ENCODE data around the gene SDK2. TPM values are rescaled to one million over a fixed set of nuclear protein-coding genes. Genes with fewer than 3 reads are reported as not detected.
A peak's percentile ranks its signal among the peaks of the same experiment; 100 is the strongest.

SDK2 gene
- total RNA-seq, 1 donor from 2014 or later, result 31.8 TPM

DNA sequence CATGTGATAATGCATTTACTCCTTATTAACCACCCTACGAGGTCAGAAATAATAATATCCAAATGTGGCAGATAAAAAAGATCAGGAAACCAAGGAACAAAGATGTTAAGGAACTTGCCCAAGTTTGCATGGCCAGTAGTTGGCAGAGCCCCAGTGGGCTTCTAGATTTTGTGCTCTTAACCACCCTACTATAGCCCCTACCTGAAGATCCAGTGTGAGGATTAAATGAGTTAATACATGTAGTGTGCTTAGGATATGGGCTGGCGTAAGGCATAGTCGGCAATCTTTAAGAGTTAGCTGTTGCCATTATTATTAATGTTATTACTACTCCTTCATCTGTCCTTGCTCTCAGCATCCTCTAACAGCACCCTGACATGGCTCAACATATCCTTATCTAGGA, 153.4 kb downstream of the SDK2 start:
- TF ChIP-seq, protein P1, sequence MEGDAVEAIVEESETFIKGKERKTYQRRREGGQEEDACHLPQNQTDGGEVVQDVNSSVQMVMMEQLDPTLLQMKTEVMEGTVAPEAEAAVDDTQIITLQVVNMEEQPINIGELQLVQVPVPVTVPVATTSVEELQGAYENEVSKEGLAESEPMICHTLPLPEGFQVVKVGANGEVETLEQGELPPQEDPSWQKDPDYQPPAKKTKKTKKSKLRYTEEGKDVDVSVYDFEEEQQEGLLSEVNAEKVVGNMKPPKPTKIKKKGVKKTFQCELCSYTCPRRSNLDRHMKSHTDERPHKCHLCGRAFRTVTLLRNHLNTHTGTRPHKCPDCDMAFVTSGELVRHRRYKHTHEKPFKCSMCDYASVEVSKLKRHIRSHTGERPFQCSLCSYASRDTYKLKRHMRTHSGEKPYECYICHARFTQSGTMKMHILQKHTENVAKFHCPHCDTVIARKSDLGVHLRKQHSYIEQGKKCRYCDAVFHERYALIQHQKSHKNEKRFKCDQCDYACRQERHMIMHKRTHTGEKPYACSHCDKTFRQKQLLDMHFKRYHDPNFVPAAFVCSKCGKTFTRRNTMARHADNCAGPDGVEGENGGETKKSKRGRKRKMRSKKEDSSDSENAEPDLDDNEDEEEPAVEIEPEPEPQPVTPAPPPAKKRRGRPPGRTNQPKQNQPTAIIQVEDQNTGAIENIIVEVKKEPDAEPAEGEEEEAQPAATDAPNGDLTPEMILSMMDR (IDR thresholded peaks at IDR 0.05; ENCODE audit: unreplicated experiment), result no peak
- H3K4me1 Mint-ChIP-seq, result peaks cover 46% of the 10 kb centered on the region
- no peak overlapping the region for H3K27ac Mint-ChIP-seq
- H3K9me3 Mint-ChIP-seq, result peaks cover 2% of the 10 kb centered on the region
- no peak for DNase-seq (ENCODE audit: low spot score in 2 of 2, unreplicated experiment in 2 of 2)
- H3K27me3 Mint-ChIP-seq (ENCODE audit: low read depth), result peaks cover 1% of the 10 kb centered on the region
- no peak overlapping the region for H3K4me3 Mint-ChIP-seq
- H3K36me3 Mint-ChIP-seq, result peaks cover 4% of the 10 kb centered on the region

DNA sequence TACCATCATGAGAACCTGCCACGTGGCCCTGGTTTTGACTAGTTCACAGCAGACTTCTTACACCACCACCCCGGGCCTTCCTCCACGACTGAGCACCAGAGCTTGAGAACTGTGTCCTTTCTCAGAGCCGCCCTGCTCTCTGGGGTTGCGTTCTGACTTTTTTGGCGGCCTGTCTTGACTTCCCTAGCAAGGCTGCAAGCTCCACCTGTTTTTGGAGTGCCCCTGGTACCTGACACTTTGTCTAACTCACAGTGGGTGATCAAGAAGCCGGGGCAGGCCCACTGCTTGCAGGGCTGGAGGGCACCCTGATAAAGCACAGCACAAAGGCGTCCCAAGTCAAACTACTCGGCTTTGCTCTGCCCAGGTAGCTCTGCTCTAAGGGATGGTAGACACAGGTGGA, 154.3 kb downstream of the SDK2 start:
- Mint-ChIP-seq H3K9me3 (peaks cover 10% of the 10 kb centered on the region), H3K27ac (no peak overlapping the region), H3K27me3 (ENCODE audit: low read depth) (peaks cover 1% of the 10 kb centered on the region), H3K4me1 (peaks cover 40% of the 10 kb centered on the region), H3K4me3 (no peak overlapping the region), H3K36me3 (peaks cover 10% of the 10 kb centered on the region)
- no peak for DNase-seq (ENCODE audit: low spot score in 2 of 2, unreplicated experiment in 2 of 2)
- TF ChIP-seq, protein P1 (IDR thresholded peaks at IDR 0.05; ENCODE audit: unreplicated experiment), result no peak

DNA sequence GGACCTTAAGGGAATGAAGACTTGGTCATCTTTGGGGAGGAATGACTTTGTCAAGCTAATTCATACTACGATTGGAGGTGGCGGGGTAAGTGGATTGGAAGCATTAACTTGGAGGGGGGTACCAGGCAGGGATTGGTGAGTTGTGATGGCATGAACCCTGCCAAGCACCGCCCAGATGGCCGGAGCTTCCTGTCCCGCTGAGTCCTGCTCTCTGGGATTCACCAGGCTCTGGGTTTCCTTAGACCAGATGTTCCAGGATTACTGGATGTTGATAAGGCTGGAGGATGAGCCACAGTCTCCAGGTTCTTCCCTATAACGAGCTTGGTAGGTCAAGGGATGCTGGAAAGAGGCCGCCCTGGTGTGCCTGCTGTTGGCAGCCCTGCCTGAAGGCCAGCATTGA, 154.9 kb downstream of the SDK2 start:
- Mint-ChIP-seq H3K27me3 (ENCODE audit: low read depth) (peaks cover 1% of the 10 kb centered on the region), H3K27ac (no peak overlapping the region), H3K4me3 (no peak overlapping the region), H3K36me3 (peaks cover 14% of the 10 kb centered on the region), H3K9me3 (peaks cover 14% of the 10 kb centered on the region), H3K4me1 (peaks cover 33% of the 10 kb centered on the region)
- TF ChIP-seq, protein P1 (IDR thresholded peaks at IDR 0.05; ENCODE audit: unreplicated experiment), result no peak
- no peak for DNase-seq (ENCODE audit: low spot score in 2 of 2, unreplicated experiment in 2 of 2)

DNA sequence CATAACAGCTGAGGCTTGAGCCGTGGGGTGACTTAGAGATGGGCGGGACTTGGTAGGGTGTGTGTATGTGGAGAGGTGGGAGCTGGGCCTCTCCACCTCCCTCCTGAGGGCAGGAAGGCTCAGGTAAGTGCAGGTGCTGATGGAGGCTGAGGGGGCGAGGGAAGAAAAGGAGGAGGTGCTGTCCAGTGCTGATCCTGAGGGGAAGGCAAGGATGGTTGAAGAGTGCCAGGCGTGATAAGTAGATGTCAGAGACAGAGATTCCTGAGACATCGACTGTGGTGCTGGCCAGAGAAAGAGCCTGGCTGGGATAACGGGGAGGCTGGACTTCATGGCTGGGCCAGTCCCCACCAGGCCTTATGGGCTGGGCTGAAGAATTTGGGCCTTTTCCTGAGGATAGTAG, 159.1 kb downstream of the SDK2 start:
- Mint-ChIP-seq H3K27me3 (ENCODE audit: low read depth) (no peaks in the 10 kb centered on the region), H3K36me3 (peaks cover 14% of the 10 kb centered on the region), H3K4me1 (peaks cover 31% of the 10 kb centered on the region), H3K4me3 (no peak overlapping the region), H3K9me3 (peaks cover 14% of the 10 kb centered on the region), H3K27ac (no peak overlapping the region)
- no peak for DNase-seq (ENCODE audit: low spot score in 2 of 2, unreplicated experiment in 2 of 2)
- TF ChIP-seq, protein P1 (IDR thresholded peaks at IDR 0.05; ENCODE audit: unreplicated experiment), result no peak

DNA sequence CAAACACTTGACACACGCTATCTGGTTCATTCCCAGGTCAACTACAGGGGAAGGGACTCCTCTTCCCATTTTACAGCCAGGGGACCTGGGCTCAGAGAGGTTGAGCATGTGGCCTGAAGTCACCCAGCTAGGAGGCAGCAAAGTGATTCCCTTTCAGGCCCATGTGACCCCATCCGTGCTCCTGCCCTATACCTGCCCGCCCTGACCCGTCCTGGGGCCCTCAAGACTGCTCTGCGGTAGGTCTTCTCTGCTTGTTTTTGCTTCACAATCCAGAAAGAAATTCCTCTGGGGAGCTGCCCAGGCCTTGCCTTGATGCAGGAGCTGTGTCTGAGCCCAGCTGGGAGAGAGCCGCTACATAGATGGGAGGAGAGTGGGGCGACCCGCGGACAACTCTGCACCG, 161.4 kb downstream of the SDK2 start:
- TF ChIP-seq, protein P1 (IDR thresholded peaks at IDR 0.05; ENCODE audit: unreplicated experiment), result no peak
- peaks cover 2% of the 10 kb centered on the region for H3K27me3 Mint-ChIP-seq (ENCODE audit: low read depth)
- peaks cover 14% of the 10 kb centered on the region for H3K36me3 Mint-ChIP-seq
- no peak overlapping the region for H3K4me3 Mint-ChIP-seq
- no peak for DNase-seq (ENCODE audit: low spot score in 2 of 2, unreplicated experiment in 2 of 2)
- peak overlapping the region; percentile 18 for H3K27ac Mint-ChIP-seq
- H3K4me1 Mint-ChIP-seq, result peaks cover 28% of the 10 kb centered on the region
- peaks cover 14% of the 10 kb centered on the region for H3K9me3 Mint-ChIP-seq

DNA sequence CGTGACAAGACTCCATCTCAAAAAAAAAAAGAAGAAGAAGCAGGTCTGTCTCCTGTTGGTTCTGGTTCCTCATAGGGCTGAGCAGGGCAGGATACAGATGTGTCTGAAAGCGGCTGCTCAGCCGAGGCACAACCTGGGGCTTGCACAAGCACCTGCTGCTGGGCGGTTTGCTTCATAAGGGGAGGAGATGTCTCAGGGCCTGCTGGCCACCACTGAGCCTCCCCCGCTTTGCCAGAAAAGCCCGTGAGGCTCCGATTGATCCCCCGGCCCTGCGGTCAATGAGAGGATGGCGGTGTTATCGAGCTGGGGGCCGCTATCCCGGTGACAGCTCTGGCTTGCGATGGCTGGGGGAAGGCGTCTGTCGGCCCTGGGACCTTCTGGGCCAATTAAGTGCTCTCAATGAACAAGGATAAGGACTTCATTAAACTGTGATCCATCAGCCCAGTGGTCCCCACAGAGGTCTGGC, 162.0 kb downstream of the SDK2 start:
- TF ChIP-seq, protein P1 (IDR thresholded peaks at IDR 0.05; ENCODE audit: unreplicated experiment), result no peak
- H3K27ac Mint-ChIP-seq, result peak overlapping the region; percentile 18
- peaks cover 28% of the 10 kb centered on the region for H3K4me1 Mint-ChIP-seq
- H3K9me3 Mint-ChIP-seq, result peaks cover 14% of the 10 kb centered on the region
- H3K4me3 Mint-ChIP-seq, result no peak overlapping the region
- H3K36me3 Mint-ChIP-seq, result peaks cover 14% of the 10 kb centered on the region
- DNase-seq (ENCODE audit: low spot score in 2 of 2, unreplicated experiment in 2 of 2), result no peak
- H3K27me3 Mint-ChIP-seq (ENCODE audit: low read depth), result peaks cover 2% of the 10 kb centered on the region

Data from mesothelial cell of epicardium (in vitro differentiated cells).